Cardiac fibroblast (primary cell): ENCODE results near the gene TBX20.
"Not testable (repeated sequence)": the region's sequence is repeated elsewhere in the genome, so short reads cannot be mapped to it uniquely, and the experiment has no call there.

Experiments
- DNase-seq, 2 donors: peaks; one replicate each; pipeline versions ENCODE4 v3.0.0 to v3.0.0-alpha.2; 2010; ENCODE audit warnings: low read depth in 2 of 2
- H3K4me3 ChIP-seq, 2 donors: replicated peaks in 1 of 2; 1 replicate in 1 of 2; 2 replicates in 1 of 2; pipeline ENCODE4 v1.5.1; 2011; ENCODE audit warnings: low read depth in 2 of 2, low read length in 2 of 2, mild to moderate bottlenecking in 2 of 2, moderate library complexity in 1 of 2

Gene TBX20

GRCh38 chr7:35167158-35167557 lies 86.7 kb downstream of the TBX20 start:
- not testable (repeated sequence) for H3K4me3 ChIP-seq, DNase-seq

- DNase-seq, H3K4me3 ChIP-seq: not testable (repeated sequence)
Measured at GRCh38 chr7:35161059-35161740, 92.7 kb downstream of the TBX20 start.
